Left lung (tissue), 10 donors: Measurements from ENCODE around the gene PTPRD. TPM values are rescaled to one million over a fixed set of nuclear protein-coding genes. Genes with fewer than 3 reads are reported as not detected.
A peak's percentile ranks its signal among the peaks of the same experiment; 100 is the strongest.

ENCODE experiments used
- ATAC-seq: fragments of 200-7000 bp; cut with Tn5 transposase; one replicate; pipeline ENCODE4 v1.9.1; 2020; ENCODE audit warnings: moderate library complexity
- DNase-seq, 4 donors: peaks; one replicate each; pipeline ENCODE4 v3.0.0-alpha.2; 2013 to 2020
- H3K27ac ChIP-seq, 2 donors: fragments of 200-600 bp; sonication (generic) in 1 of 2; one replicate each; pipeline versions ENCODE4 v1.5.0 to v1.8.0; 2020 to 2021
- H3K27me3 ChIP-seq, 2 donors: fragments of 200-600 bp; sonication (generic) in 1 of 2; one replicate each; pipeline versions ENCODE4 v1.5.0 to v1.8.0; 2020 to 2021
- H3K36me3 ChIP-seq, 2 donors: fragments of 200-600 bp; sonication (generic) in 1 of 2; one replicate each; pipeline versions ENCODE4 v1.5.0 to v1.8.0; 2020 to 2021
- H3K4me1 ChIP-seq, 2 donors: fragments of 200-600 bp; one replicate each; pipeline ENCODE4 v1.8.0; 2021
- H3K4me3 ChIP-seq, 2 donors: fragments of 200-600 bp; sonication (generic) in 1 of 2; one replicate each; pipeline versions ENCODE4 v1.5.0 to v1.8.0; 2020 to 2021; ENCODE audit warnings: mild to moderate bottlenecking in 1 of 2
- H3K9me3 ChIP-seq, 2 donors: fragments of 200-600 bp; sonication (generic) in 1 of 2; one replicate each; pipeline versions ENCODE4 v1.5.0 to v1.8.0; 2020 to 2021
- CTCF ChIP-seq, 2 donors: fragments of 200-600 bp; sonication (generic) in 1 of 2; IDR thresholded peaks; one replicate each; pipeline versions ENCODE4 v1.5.0 to v1.8.0; 2021; ENCODE audit warnings: antibody characterized with exemption in 2 of 2
- intact Hi-C, 2 donors: fragments of 100-400 bp; cut with DNase I; formaldehyde crosslinking; loops; one replicate each; pipeline versions ENCODE4 v1.11.2 to v1.14.2; 2022
- polyA plus RNA-seq, 6 donors: library from polyadenylated mRNA; unstranded; fragments of 120-200 nt; gene quantifications; one replicate each; pipeline ENCODE4 v1.2.1, GENCODE V29; 2013; ENCODE audit not compliant: insufficient read length in 6 of 6
- total RNA-seq, 2 donors: library from RNA; stranded (reverse); fragmentation: NEBNext Ultra II Directional; extraction: Animal tissue kit (Norgen Biotek cat#: 25700); gene quantifications; one replicate each; pipeline ENCODE4 v1.2.1, GENCODE V29; 2021
- donor health status: DM: no; HTN: yes; CAD: no.
- donor health status: DM: no; HTN: no; CAD: no.

PTPRD gene
- total and polyA plus RNA-seq, 8 donors: 24.2 to 167 (median 139) TPM

- intact Hi-C loops: no loop called here
- no peaks in the 10 kb centered on the region for H3K4me1 ChIP-seq
- no peaks in the 10 kb centered on the region for H3K27me3 ChIP-seq
- no peaks in the 10 kb centered on the region for H3K36me3 ChIP-seq
- TF ChIP-seq CTCF (IDR thresholded peaks at IDR 0.05): no peak
- H3K9me3 ChIP-seq: no peaks in the 10 kb centered on the region
- ATAC-seq: no peak
- no peak overlapping the region for H3K27ac ChIP-seq
- no peak overlapping the region for H3K4me3 ChIP-seq
- no peak for DNase-seq
These were observed 1932.6 kb downstream of the PTPRD start for GRCh38 chr9:8680157-8680556.

GRCh38 chr9:8679371-8679822, 1933.4 kb downstream of the PTPRD start:
- no peaks in the 10 kb centered on the region for H3K4me1 ChIP-seq
- no peaks in the 10 kb centered on the region for H3K36me3 ChIP-seq
- ATAC-seq: no peak
- no peak overlapping the region for H3K4me3 ChIP-seq
- intact Hi-C loops: no loop called here
- TF ChIP-seq CTCF (IDR thresholded peaks at IDR 0.05): no peak
- no peaks in the 10 kb centered on the region for H3K27me3 ChIP-seq
- DNase-seq: peak in 1 of 4 donors; percentile 43
- no peak overlapping the region for H3K27ac ChIP-seq
- no peaks in the 10 kb centered on the region for H3K9me3 ChIP-seq

GRCh38 chr9:8677741-8678140, 1935.1 kb downstream of the PTPRD start:
- peak in 2 of 4 donors; percentile 60 to 64 for DNase-seq

GRCh38 chr9:8674536-8674935, 1938.3 kb downstream of the PTPRD start:
- DNase-seq (no peak), ATAC-seq (no peak)
- intact Hi-C loops: no loop called here

More at GRCh38 chr9:8677741-8678140, 1935.1 kb downstream of the PTPRD start:
- no peak for TF ChIP-seq CTCF (IDR thresholded peaks at IDR 0.05)
- peak; percentile 27 for ATAC-seq
- intact Hi-C loops: no loop called here
- Histone ChIP-seq H3K4me3 (no peak overlapping the region), H3K9me3 (no peaks in the 10 kb centered on the region), H3K36me3 (no peaks in the 10 kb centered on the region), H3K4me1 (no peaks in the 10 kb centered on the region), H3K27ac (no peak overlapping the region), H3K27me3 (no peaks in the 10 kb centered on the region)

GRCh38 chr9:8673830-8674229, 1939.0 kb downstream of the PTPRD start:
- Histone ChIP-seq H3K4me3 (no peak overlapping the region), H3K36me3 (no peaks in the 10 kb centered on the region), H3K4me1 (no peaks in the 10 kb centered on the region), H3K27ac (no peak overlapping the region), H3K27me3 (no peaks in the 10 kb centered on the region), H3K9me3 (no peaks in the 10 kb centered on the region)
- no peak for TF ChIP-seq CTCF (IDR thresholded peaks at IDR 0.05)
- no peak for DNase-seq
- intact Hi-C loops: no loop called here
- no peak for ATAC-seq

More at GRCh38 chr9:8674536-8674935, 1938.3 kb downstream of the PTPRD start:
- Histone ChIP-seq H3K4me1 (no peaks in the 10 kb centered on the region), H3K27me3 (no peaks in the 10 kb centered on the region), H3K36me3 (no peaks in the 10 kb centered on the region), H3K4me3 (no peak overlapping the region), H3K27ac (no peak overlapping the region), H3K9me3 (no peaks in the 10 kb centered on the region)
- TF ChIP-seq CTCF (IDR thresholded peaks at IDR 0.05): no peak
